KG1 (cell line): ENCODE measurements around the gene SRRT.

Source experiments
- DNase-seq: peaks from one replicate; lab custom pipeline; 2025; lab: John Stamatoyannopoulos, UW

SRRT gene

GRCh38 chr7:100882201-100882600 is 7.3 kb downstream of the SRRT start:
- DNase-seq: no peak

DNA sequence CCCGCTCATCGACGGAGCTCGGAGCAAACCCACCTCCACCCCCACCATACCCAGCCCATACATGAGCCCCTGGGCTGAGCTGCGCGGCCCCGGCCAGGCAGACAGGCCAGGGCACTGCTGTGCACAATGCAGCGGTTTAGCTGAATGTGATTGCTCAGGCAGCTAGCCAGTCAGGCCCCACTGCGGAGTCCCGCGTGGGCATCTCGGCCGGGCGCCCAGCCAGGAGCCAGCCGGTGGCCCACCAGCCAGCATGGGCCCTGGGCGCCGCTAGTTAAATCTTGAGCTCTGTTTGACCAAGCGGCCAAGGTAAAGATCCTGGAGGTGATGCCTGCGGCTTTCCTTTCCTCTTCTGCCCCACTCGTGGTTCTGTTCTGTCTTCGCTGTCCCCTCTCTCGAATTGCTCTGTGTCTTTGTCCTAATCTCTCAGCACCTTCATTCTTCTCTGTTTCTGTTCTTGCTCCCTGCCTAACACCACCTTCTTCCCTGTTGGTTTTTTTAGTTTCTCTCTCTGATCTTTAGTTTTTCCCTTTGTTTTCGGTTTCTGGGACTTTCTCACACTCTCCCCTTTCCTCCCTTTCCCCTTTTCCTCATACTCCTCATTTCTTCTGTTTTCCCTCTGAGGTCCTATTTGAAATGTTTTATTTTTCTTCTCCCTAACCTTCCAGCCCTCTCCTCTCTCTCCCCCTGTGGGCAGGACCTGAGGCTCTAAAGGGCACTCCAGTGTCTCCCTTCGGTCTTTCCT is 8.1 kb downstream of the SRRT start:
- no peak for DNase-seq

GRCh38 chr7:100884736-100885439 is 10.0 kb downstream of the SRRT start:
- no peak for DNase-seq

DNA sequence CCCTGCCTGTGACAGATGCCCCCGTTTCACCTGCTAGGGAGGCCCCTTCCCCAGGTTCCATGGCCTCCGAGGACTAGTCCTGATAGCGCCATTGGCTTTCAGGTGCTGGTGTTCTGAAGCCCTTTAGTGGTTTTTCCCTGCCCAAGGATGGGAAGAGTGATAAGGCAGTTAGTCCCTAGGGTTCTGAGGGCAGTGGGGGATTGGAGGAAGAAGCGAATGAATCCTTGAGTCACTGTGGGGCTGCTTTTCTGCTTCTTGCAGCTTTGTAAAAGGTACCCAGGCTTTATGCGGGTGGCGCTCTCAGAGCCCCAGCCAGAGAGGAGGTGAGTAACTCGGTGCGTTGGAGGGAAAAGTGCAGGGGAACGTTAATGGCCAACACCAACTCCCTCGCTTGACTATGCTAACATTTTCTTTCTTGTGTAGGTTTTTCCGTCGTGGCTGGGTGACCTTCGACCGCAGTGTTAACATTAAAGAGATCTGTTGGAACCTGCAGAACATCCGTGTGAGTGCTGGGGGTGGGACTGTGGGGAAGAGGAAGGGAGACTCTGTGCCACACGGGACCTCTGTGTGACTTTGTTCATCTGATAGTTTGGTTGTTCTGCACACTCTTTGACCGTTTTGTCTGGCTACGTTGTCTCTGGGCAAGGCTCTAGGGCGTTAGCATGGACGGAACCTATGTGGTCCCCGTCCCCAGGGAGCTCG is 10.7 kb downstream of the SRRT start:
- no peak for DNase-seq

DNA sequence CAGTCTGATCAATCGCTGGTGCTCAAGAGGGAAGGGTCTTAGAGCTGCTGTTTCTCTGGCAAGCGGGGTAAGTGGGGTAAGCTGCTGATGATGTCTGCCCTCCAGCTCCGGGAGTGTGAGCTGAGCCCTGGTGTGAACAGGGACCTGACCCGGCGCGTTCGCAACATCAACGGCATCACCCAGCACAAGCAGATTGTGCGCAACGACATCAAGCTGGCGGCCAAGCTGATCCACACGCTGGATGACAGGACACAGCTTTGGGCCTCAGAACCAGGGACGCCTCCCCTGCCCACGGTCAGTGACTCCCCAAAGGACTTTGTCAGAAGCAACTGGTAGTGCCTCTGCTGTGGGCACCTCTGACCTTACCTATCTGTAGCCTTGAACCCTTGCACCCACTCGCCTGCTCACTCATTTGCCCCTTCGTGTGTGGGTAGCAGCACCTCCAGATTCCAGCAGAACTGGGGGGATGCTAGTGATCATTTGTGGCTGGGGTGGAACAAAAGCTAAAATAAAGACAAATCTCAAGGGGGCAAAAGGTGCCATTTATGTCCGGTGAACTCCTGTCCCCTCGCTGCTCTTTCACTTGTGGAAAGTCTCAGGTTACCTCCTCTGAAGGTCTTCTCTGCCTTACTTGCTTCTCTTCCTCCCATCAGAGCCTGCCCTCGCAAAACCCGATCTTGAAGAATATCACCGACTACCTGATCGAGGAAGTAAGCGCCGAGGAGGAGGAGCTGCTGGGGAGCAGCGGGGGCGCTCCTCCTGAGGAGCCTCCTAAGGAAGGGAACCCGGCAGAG is 11.4 kb downstream of the SRRT start:
- DNase-seq: no peak

DNA sequence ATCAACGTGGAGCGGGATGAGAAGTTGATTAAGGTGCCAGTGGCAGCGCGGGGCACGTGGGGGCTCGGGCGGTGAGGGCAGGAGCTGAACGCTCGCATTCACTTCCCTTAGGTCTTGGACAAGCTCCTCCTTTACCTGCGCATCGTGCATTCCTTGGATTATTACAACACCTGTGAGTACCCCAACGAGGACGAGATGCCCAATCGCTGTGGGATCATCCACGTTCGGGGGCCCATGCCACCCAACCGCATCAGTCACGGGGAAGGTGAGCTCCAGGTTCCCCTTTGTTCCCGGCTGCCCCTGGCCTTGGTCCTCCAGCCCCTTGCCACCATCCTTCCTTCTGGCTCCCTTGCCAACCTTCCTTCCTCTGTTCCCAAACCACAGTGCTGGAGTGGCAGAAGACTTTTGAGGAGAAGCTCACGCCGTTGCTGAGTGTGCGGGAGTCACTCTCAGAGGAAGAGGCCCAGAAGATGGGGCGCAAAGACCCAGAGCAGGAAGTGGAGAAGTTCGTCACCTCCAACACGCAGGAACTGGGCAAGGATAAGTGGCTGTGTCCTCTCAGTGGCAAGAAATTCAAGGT is 12.1 kb downstream of the SRRT start:
- DNase-seq: no peak

DNA sequence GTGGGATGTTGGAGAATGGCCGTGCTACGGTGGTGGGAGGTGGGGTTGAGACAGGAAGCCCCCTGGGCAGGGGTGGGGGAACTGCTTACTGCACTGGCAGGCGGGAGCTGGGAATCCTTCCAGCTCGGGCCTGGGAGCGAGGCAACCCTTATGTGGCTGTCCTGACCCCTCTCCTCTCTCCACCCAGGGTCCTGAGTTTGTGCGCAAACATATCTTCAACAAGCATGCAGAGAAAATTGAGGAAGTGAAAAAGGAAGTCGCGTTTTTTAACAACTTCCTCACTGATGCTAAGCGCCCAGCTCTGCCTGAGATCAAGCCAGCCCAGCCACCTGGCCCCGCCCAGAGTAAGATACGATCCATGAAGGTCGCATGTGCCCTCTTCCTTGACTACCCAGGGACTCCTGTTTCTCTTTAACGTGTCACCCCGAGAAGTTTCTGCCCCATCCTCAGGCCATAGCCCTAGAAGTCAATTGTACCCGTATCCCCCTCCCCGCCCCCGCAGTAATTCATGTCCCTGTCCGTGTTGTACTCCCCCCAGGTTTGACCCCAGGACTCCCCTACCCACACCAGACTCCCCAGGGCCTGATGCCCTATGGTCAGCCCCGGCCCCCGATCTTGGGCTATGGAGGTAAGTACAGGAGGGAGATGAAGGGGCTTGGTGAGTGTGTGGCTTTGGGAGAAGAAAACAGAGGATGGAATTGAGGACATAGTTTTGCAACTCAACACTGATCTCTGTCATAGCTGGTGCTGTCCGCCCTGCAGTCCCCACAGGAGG is 12.8 kb downstream of the SRRT start:
- no peak for DNase-seq

GRCh38 chr7:100888291-100888987 is 13.5 kb downstream of the SRRT start:
- DNase-seq: no peak

DNA sequence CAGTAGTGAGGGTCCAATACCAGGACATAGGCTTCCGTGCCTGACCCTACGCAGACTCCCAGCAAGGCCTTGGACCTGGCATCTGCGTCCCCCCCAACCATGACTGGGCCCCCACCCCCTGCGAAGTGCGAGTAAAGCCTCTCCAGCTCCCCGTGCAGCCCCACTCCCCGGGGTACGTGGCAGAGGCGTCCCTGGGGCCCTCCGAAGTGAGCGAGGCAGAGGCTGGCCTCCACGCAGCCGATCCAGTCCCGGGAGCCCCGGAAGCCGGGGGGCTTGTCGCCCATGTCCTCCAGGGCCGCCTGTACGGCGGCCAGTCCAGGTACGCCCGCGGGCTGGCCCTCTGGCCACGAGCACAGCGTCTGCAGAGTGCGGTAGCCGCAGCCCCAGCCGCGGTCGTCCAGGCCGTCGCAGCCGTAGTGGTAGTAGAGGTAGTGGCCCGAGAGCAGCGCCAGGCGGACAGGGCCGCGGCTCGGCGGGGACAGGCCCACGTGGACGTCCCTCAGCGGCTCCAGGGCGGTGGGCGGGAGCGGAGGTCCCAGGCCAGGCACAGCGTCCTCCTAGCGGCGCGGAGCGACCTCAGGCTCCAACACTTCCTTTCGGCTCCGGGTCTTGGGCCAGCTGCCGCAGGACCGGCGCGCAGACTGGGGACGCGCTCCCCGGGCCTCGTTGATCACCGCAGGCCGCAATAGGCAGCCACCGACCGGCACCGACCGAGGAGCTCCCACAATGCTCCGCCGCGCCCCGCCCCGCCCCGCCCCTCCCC is 14.3 kb downstream of the SRRT start, which contains the start of gene UFSP1:
Gene UFSP1 (minus strand): TSS at position 728 of the 763 bp plus-strand sequence. CDS start 444 bp downstream, at position 284.
- no peak for DNase-seq

GRCh38 chr7:100890653-100891567 is 16.0 kb downstream of the SRRT start:
- DNase-seq: no peak

GRCh38 chr7:100891568-100892247 is 16.8 kb downstream of the SRRT start:
- no peak for DNase-seq

DNA sequence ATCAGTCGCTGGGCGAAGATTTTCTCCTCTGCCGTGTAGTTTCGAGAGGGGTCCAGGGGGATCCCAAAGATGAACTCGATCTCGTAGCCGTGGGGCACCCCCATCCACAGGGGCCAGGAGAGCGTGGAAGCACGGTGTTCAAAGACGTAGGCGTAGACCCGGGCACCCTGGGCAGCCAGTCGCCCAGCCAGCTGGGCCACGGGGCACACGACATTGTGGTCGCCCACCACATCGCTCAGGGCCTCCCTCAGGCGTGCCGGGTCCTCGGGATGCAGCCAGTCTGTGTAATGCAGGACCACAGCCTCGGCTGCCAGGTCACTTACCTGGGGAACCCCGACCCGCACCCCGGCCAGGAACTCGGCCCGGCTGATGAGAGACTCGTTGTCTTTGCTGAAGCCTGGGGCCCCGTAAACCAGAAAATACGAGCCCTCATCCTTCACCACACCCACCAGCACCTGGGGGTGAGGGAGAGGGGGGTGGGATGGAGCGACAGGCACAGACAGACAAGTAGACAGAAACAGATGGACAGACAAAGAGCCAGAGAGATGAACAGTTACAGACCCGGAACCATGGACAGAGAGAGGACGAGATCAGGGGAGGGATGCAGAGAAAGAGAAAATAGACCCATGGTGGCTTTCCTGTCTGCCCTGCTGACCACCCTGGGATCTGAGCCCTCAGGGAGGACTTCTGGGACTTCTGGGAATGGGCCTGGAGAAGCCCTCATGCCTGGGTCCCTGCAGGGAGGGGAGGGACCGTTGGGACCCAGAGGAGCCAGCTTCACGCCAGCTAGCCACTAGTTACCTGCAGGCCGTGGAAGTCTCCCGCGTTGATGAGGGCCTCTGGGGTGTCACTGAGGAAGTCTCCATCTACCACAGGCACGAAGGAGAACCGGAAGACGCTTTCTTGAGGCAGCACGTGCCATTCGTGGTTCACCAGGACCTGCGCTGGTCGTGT is 17.7 kb downstream of the SRRT start:
- no peak for DNase-seq

- DNase-seq: no peak
These were observed 18.5 kb downstream of the SRRT start for GRCh38 chr7:100893318-100893895.

DNA sequence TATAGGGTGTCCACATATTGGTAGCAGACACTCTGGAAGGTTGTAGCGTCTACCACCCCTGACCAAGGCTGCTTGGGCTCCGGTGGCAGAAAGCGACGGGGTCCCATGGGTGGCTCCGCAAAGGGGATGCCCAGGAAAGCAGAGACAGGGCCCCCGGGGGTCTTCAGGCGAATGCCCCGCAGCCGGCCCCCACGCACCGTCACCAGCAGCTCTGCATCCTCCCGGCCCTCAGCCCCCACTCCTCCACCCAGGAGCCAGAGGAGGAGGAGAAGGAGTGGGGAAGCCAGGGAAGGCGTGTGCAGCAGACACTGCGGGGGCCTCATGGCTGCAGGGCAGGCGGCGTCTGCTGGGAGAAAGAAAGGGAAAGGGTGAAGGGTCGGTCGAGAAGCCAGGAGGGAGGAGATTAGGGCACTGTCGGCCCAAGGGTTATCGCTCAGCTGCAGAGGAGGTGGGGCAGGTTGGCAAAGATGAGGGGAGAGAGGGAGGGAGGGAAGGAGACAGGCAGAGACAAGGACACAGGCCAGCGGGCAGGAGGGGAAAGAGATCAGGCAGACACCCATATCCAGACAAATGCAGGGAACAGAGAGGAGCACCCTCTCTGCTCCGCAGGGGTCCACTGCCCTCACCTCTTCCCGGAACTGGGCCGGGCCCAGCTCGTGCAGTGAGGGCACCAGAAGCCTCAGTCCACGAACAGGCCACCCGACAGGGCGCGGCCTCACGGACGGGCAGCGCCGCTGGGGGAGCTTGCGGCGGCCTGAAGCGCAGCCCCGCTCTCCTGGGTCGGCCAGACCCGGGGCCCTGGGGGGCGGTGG is 19.2 kb downstream of the SRRT start:
- DNase-seq: no peak
